ENCODE results near the gene CDYL2. TPM values are rescaled to one million over a fixed set of nuclear protein-coding genes. Genes with fewer than 3 reads are reported as not detected.

Gene CDYL2
- total RNA-seq, 1 experiment from 2014 or later = 5.0 TPM

DNA sequence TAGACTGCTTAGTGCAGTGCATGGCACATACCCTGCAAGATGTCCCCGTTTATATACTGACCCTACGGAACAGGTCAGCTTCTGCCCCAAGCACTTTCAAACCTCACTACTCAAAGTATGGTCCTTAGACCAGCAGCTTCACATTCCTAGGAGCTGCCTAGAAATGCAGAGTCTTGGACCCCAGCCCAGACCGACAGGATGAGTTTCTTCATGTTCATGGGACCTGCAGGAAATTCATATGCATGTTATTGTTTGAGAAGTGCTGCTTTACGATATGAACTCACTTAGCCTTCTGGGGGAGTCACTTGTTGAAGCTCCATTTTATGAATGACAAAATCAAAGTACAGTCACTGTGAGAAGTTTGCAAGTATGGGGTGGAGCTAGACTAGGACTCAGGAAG lies 181.0 kb downstream of the CDYL2 start:
- DNase-seq (ENCODE audit: low read depth) = no peak

DNA sequence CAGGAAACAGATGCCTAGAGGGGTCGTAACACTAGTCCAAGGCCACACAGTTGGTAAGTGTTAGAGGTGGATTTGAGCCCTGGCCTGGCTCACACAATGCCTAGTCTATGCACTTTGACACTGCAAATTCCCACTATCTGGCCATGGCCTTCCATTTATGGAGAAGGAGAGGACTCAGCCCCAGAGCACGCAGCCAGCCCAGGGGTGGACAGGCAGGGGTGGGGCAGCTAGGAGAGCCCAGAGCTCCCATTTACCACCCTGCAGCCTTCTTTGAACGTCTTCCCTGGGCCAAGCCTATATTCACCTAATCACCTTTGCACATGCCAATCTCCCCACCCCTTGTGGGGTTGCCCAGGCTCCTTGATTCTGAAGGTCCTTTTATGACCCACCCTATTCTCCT lies 182.4 kb downstream of the CDYL2 start:
- DNase-seq (ENCODE audit: low read depth) = no peak

DNA sequence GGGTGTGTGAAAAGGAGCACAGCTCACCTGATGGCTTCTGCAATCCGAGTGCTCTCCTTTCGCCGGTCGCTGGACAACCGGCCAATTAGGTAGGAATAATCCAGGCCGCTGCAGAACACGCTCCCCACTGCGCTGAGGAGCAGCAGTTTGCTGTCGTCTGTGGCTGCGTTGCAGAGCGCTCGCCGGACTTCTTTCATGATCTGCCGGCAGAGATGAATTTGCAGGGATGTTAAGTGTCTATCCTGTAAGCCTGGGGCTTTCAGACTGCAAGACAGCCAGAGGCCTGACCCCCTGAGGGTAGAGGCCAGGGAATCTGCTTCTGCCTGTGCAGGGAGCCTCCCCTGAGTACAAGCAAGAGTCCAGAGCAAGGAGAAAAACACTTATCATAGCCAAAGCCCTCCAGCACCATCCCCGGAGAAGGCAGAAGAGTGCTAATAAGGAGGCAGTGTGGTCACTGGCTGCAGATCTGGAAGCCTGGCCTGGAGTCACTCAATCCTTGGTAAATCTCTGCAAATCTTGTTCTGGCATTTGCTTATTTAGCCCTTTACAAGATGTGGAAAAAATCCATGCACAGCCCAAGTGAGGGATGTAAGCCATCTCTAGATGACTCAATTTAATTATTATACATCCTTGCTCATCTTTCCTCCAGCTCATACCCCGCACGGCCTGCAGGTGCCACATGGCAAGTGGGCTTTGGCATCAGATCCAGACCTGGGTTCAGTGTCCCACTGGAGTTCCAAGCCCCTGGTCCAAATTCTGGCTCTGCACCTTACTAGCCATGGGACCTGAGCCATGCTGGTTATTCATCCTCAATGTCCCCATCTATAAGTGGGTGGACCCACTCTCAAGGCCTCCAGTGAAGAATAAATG lies 183.4 kb downstream of the CDYL2 start:
- no peak for DNase-seq (ENCODE audit: low read depth)

DNA sequence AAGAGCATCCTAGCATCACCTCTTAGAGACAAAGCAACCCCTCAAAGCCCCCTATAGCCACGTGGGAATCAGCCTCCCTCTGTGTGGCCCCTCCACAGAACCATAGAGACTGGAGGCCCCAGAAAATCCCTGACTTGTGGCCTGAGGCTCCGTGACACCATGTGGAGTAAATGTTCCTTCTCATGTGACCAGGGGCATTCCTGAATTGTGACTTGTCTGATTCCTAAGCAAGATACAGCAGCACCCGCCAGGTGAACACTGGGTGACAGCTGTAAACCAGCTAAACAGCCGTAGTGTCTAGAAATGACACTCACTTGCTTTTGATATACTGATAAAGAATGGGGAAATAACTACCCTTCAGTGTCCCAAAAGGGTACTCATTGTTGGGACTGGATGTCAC lies 184.6 kb downstream of the CDYL2 start:
- peak; percentile 21 for DNase-seq (ENCODE audit: low read depth)

DNA sequence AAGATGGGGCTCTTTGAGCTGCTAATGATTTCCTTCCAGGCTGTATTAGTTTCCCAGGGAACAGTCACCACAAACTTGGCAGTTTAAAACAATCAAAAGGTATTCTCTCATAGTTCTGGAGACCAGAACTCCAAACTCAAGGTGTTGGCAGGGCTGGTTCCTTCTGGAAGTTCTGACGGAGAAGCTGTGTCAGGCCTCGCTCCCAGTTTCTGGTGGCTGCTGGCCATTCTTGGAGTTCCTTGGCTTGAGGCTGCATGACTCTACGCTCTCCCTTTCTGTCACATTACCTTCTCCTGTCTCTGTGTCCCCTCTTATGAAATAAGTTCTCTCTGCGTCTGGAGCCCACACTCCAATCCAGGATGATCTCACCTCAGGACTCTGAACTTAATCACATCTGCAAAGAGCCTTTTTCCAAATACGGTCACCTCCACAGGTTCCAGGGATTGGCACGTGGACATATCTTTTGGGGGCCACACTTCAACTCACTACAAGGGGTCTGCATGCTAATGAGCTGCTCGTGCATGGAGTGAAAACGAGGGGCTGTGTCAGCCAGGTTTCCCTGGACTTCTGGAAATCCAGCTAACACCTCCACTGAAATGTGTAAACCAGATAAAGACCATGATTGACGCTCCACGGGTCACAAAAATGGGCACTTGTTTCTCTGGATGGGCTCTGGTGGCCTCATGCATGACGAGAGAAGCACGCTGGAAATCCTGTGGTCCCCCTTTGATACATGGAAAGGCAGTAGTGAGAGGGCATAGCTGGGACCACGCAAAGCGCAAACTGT lies 185.3 kb downstream of the CDYL2 start:
- DNase-seq (ENCODE audit: low read depth) = no peak

DNA sequence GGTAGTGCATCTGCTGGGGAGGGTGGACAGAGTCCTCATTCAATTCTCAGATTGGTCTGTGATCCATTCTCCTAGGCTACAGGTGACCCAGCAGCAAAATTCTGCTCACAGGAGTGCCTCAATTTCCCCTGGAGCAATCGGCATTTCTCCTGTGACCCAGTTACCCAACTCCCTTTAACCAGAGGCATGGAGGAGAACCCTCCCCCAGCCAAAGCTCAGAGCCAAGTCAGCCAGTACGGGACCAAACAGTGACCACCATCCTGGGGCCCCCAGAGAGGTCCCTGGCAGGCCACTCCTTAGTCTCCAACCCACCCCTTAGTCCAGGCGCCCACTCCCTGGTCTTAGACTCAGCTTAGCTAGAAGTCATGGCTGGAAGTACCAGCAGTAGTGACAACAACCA lies 188.0 kb downstream of the CDYL2 start:
- DNase-seq (ENCODE audit: low read depth) = no peak

DNA sequence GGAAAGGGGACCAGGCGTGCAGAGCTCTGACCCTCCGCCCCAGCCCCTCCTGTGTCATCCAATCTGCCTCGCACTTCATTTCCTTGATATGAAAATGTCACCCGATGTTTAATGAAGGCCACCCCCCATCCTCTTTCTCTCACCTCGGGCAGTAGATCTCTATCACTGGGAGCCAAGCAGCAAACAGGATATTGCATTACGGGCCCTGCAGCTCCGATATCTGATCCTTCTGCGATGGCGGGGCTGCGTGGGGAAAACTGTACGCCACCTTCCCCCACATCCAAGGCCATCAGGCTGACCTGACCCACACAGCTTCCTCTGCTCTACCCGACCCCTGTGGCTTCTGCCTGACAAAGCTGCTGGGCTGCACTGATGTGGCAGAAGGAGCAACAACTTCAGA lies 188.7 kb downstream of the CDYL2 start:
- no peak for DNase-seq (ENCODE audit: low read depth)

DNA sequence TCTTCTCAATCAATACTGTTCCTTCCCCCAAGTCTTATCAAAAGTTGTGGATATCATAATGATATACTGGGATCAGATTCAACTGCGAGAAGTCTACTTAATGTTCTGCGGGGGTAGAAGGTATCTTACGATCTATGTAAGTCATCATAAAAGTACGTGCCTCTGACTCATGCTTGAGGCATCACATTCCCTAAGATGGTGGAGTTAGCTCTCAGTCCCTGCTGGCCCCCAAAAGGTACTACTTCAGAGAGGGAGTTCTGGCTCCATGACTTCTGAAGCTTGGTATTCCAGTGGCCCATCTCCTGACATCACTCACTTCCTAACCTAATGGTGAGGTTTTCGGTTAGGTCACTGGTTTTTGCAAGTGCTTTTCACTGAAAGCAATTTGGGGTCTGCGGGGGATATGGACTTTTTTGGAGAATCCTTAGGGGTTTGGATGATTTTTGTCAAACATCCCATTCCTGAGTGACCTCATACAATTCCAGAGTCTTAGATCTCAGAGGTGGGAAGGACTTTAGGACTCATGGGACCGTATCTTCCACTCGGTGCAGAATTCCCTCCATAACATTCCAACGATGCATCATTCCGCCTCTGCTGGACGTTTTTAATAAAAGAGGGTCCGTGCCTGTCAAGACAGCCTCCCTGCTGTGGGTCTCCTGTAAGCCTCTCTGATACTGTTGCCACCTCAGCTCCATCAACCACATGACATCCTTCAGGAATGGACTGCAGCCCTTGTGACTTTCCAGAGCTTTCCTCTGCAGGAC lies 189.3 kb downstream of the CDYL2 start:
- DNase-seq (ENCODE audit: low read depth) = peak; percentile 82

DNA sequence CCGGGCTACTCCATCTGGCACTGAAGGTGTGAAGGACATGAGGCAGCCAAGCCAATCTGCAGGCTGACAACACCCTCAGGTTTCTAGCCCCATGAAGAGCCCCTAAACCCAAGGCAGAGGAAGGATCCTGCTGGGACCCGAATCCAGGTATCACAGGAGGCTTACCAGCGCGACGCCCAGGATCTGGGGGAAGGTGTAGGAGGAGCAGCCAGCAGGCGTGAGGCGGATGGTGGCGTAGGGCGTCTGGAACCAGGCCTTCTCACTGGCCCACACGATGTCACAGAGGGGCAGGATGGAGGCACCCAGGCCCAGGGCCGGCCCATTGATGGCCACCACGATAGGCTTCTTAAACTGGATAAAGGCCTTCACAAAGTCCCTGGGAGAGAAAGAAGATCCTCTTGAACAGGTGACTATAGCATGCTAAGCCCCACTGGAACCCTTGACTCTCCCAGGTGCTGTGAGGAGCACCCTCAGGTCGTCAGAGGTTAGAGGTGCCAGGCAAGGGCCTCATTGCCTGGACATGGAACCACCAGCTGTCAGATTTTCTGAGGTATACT lies 191.9 kb downstream of the CDYL2 start:
- no peak for DNase-seq (ENCODE audit: low read depth)

DNA sequence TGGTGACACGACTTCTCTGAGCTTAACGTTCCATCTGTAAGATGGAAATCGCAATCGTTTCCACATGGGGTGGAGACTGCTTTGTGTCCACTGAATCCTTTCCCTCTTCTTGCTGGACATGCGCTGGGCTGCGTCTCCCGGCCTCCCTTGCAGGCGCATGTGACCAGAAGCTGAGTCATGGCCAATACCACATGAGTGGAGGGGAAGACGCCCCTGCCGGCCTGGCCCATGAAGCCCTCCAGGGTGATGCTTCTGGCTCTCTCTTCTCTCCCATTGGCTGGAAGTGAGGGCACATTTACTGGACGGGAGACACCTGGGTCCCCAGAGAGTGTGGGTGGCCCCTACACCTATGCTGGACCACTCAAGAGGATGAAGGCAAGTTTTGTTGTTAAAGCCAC lies 192.5 kb downstream of the CDYL2 start:
- no peak for DNase-seq (ENCODE audit: low read depth)

DNA sequence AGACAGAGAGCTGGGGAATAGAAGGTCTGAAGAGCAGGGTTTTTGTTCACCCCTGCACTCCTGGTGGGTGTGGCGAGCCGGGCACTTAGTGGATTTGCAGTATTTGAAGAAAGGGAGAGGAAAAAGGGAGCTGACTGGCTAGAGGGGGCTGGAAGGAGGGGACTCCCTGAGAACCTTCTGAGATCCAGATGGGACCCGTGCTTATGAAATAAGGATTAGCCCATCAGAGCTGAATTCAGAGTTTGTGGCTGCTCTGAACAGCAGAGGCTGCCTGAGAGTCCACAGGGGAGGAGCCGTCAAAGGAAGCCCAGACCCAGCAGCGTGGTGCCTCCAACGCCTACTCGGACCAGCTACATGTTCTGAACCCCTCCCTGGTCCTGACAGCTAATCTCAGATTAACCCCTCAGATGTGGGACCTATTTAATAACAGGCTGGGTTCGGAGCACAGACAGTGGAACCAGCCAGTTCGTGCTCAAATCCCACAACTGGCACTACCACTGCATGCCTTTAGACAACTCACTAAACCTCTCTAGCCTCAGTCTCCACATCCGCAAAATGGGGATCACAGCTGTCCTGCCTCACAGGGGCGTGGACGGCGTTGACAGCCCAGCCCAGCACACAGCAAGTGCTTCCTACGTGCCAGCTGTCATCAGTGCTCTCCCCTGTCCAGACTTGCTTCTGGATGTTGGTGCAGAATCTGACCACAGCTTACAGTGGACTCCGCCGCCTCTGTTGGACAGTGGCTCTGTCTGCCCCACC lies 193.0 kb downstream of the CDYL2 start:
- no peak for DNase-seq (ENCODE audit: low read depth)

DNA sequence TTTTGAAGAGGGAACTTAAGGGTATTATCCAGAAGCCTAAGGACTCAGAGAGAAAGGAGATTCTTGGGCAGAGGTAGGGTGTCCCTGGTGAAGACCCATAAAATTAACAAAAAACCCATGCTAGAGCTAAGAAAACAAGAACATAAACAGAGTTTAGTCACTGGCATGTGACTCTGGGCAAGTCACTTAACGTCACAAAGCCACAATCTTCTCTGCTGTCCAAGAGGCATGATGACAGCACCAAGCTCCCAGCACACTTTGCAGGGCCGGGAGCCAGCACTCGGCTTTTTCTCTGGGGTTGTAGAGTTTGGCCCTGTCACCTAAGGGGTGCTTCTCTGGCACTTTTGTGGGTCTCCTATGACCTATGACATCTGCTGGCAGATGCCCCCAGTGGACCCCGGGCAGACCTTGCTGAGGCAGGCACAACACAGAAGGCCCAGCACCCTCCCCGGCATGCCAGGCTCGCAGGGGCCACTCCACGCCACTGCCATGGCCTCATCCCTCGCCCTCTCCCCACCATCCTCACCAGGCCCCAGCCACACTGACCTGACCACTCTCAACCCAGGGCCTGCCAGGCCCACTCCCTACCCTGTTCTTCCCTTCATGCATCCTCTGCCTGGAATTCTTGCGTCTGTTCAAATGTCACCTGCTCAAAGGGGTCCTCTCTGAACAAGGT lies 193.8 kb downstream of the CDYL2 start:
- no peak for DNase-seq (ENCODE audit: low read depth)

DNA sequence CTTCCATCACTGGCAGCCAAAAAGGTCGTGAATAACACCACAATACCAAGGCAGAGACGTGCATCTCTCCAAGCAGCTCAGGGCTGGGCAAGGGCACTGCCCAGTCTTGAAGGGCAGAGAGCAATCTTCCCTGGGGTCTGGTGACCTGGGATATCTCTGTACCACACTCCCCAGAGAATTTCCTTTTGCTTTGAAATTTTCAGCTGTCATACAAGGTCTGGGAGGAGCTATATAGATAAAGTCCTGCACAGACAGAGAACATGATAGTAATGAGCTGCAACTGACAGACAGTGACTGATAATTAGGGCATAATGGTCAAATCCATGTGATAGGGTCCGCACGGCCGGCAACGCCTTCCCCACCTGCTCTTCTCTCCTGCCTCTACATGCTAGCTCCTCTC lies 195.5 kb downstream of the CDYL2 start:
- no peak for DNase-seq (ENCODE audit: low read depth)

DNA sequence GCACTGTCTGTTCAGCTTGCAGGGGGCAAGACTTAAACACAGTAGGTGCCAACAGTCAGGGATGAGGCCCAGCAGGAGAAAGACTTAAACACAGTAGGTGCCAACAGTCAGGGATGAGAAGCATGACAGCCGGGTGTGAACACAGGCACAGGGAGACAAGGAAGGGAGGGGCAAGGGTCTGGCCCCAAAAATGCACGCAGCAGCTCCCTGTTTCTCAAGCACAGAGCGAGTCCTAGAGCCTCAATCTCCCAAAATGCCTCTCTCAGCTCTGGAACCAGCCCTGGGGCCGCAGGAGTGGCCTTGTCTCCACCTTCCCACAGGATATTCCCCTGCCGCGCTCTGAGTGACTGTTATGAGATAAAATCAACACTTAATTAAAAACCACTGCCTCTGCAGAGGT lies 197.2 kb downstream of the CDYL2 start:
- DNase-seq (ENCODE audit: low read depth) = no peak

DNA sequence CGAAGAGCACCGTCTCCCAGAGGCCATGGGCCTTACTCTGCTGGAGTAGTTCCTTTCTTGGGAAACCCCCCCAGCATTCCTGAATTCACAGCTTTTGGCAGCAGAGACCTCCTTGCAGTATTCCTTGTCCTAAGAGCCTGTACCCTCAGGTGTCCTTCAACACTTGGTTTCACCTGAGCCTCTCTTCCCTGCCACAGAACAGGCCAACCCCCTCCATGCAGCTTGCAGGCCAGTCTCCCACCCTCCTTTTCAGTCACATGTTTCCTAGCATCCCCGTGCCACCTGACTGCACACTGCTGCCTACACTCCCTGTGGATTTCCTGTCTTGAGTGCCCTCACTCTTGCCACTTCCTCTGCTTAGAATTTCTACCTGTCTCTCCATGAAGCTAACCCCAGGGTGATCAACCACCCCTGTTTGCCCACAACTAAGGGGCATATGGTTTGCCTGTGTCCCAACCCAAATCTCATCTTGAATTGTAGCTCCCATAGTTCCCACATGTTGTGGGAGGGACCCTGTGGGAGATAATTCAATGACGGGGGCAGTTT lies 198.1 kb downstream of the CDYL2 start:
- no peak for DNase-seq (ENCODE audit: low read depth)

DNA sequence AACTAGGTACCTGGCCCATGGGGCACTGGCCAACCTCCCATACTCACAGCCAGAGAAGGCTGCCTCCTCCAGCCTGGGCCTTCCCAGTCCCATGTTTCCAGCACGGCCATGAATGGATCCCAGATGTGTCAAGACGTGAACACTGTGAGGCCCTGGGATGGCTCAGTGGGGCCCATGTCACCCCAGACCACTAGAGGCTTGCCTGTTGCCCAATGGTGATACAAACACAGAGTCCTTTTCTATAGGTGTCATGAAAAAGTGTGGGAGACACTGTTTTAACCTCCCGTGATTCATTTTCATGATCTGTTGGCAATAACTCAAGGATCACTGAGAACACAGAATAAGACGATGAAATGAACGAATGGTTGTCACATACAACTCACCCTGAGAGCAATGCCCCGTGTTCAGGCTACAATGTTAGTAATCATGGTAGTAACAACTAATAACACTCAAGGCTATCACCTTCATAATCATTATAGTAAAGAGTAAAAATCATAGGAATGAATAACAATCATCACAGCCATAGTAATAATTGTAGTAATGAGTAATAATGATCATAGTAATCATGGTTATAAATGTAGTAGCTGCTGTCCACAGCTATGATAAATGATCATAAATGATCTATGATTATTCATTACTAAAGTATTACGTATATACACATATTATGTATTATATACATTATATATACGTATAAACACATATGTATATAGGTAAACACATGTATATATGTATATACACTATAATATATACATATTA lies 199.6 kb downstream of the CDYL2 start:
- DNase-seq (ENCODE audit: low read depth) = no peak

DNA sequence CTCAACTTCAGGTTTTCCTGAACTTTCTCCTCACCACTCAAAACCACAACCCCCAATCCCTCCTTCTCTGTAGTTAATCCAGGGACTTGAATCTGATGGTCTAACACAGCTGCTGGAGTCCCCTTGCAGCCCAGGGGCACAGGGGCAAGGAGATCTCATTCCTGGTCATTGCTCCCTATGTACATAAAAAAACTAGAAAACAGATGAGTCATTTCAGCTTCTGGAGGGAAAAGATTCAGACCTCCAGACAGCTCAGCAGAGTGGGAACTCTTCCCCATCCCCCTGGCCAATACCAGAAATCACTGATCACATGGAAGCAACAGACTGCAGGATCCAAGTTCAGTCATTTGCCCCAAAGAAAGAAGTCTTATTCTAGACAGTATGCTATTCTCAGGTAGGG lies 201.5 kb downstream of the CDYL2 start:
- DNase-seq (ENCODE audit: low read depth) = no peak

DNA sequence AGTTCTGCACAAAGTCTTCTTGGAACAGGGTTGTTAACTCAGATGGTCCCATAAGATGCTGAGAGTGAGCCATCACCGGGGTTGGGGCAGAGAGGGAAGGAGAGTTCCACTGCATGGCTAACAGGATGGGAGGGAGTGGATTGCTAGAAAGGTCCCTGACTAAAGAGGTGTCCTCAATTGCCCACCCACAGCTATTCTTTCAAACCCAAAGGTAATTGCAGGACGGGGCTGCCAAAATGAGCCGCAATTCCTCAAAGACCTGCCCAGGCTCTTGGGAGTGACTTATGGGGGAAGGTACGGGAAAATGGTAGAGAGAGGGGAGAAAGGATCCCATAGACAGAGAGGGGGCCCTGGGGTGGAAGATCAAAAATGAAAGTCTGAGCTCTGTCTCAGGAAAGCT lies 203.2 kb downstream of the CDYL2 start:
- no peak for DNase-seq (ENCODE audit: low read depth)

DNA sequence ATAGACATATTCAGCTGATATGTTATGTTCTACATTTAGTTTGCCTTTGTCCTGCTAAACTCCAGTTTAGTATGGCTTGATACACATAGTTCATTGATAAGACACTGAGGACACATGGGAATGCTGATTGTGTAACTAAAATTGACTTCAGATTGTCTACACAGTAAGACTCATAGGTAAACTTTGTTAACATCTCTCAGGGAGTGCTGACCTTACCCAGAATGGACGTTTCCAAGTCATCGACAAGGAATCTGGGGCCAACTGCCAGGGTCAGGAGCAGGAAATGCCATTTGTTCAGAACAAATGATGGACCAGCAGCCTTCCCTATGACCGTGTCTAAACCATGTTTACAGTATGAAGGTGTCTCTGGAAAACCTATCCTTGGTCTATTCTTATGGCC lies 204.9 kb downstream of the CDYL2 start:
- no peak for DNase-seq (ENCODE audit: low read depth)

Data from Daoy (cell line).